DOHH2 (cell line): Measurements from ENCODE around the gene C20orf144.

Experiments used
- H3F3A ChIP-seq: fragments of 200-600 bp; sonication (generic), shearing (Covaris generic); 2 replicates; pipeline ENCODE4 v1.6.0; 2016; ENCODE audit warnings: antibody characterized with exemption, mild to moderate bottlenecking; ENCODE audit not compliant: control insufficient read depth, insufficient read depth
- H3K27ac ChIP-seq: fragments of 200-600 bp; sonication (generic); 2 replicates; pipeline ENCODE4 v1.5.1; 2014; ENCODE audit warnings: low read depth, mild to moderate bottlenecking, low read length, moderate library complexity
- H3K27me3 ChIP-seq: fragments of 200-600 bp; sonication (generic); 2 replicates; pipeline ENCODE4 v1.6.1; 2014; ENCODE audit warnings: mild to moderate bottlenecking, low read length, mixed read lengths; ENCODE audit not compliant: control insufficient read depth
- H3K36me3 ChIP-seq: fragments of 200-600 bp; sonication (generic); 2 replicates; pipeline ENCODE4 v1.6.1; 2014; ENCODE audit warnings: mild to moderate bottlenecking, low read length, moderate library complexity, mixed read lengths; ENCODE audit not compliant: control insufficient read depth
- H3K4me1 ChIP-seq: fragments of 200-600 bp; sonication (generic); 2 replicates; pipeline ENCODE4 v1.6.1; 2014; ENCODE audit warnings: mild to moderate bottlenecking, low read length, mixed read lengths; ENCODE audit not compliant: control insufficient read depth
- H3K4me2 ChIP-seq: fragments of 200-600 bp; sonication (generic); 2 replicates; pipeline ENCODE4 v1.6.0; 2014; ENCODE audit warnings: mild to moderate bottlenecking, low read length, moderate library complexity
- H3K4me3 ChIP-seq: fragments of 200-600 bp; sonication (generic); 2 replicates; pipeline ENCODE4 v1.5.1; 2014; ENCODE audit warnings: mild to moderate bottlenecking, low read length, mixed read lengths
- H3K79me2 ChIP-seq: fragments of 200-600 bp; sonication (generic); 2 replicates; pipeline ENCODE4 v1.6.1; 2014; ENCODE audit warnings: mild to moderate bottlenecking, low read length, mixed read lengths; ENCODE audit not compliant: control insufficient read depth
- H3K9me2 ChIP-seq: fragments of 200-600 bp; sonication (generic); replicated peaks from 2 replicates; pipeline ENCODE4 v1.6.1; 2014; ENCODE audit warnings: mild to moderate bottlenecking, low read length, mixed read lengths; ENCODE audit not compliant: control insufficient read depth
- H3K9me3 ChIP-seq: fragments of 200-600 bp; sonication (generic); 2 replicates; pipeline ENCODE4 v1.6.1; 2014; ENCODE audit warnings: antibody characterized with exemption, low read length, mixed read lengths; ENCODE audit not compliant: control insufficient read depth, insufficient read depth
- H4K20me1 ChIP-seq: fragments of 200-600 bp; sonication (generic); 2 replicates; pipeline ENCODE4 v1.6.0; 2014; ENCODE audit warnings: low read depth, mild to moderate bottlenecking, antibody characterized with exemption, low read length, moderate library complexity; ENCODE audit not compliant: control insufficient read depth, insufficient read depth
- EZH2phosphoT487 ChIP-seq: fragments of 200-600 bp; sonication (generic); IDR thresholded peaks from 2 replicates; pipeline ENCODE4 v1.6.1; 2017; ENCODE audit warnings: borderline replicate concordance, mild to moderate bottlenecking, antibody characterized with exemption, low read length, moderate library complexity, mixed read lengths
- TF ChIP-seq, protein P1 (sequence below): fragments of 200-600 bp; sonication (generic); IDR thresholded peaks from one replicate; pipeline ENCODE4 v1.5.1; 2014; ENCODE audit warnings: antibody characterized with exemption, mild to moderate bottlenecking, low read depth, low read length; ENCODE audit not compliant: poor library complexity, severe bottlenecking

C20orf144 gene

DNA sequence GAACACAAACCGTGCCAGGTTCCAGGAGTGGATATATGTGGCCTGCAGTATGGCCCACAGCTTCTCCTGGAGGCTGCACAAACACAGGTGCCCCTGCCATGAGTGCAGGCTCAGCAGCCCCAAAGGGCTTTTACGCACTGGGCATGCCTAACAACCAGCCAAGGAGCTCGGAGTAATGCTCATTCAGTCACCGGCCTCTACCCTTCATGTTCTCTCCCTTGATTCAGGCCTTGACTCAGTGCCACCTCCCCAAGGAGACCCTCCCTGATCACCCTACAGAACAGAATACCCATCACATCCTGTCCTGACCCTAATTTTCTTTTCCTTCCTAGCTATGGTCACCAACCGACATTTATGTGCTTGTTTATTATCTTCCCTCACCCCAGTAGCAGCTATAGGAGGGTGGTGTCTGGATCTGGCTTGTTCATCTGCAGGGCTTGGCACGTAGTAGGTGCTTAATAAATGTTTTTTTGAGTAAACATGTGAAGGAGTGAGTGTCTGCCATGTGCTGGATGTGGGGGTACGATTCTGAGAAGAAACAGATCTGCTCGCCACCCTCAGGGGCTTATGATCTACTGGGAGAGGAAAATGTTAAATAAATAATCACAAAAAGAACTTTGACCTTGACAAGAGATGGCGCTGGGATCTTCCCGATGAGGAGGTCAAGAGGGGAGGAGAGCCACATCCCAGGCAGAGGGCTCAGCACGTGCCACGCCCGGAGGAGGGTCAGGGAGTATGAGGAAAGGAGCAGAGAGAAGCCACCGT, 48.7 kb downstream of the C20orf144 start:
- Histone ChIP-seq H3K9me2 (no peaks in the 10 kb centered on the region), H3K4me3 (no peak overlapping the region), H3F3A (no peaks in the 10 kb centered on the region), H3K9me3 (no peaks in the 10 kb centered on the region), H3K36me3 (no peaks in the 10 kb centered on the region), H3K27ac (no peak overlapping the region), H3K79me2 (no peaks in the 10 kb centered on the region), H3K4me2 (no peak overlapping the region), H3K4me1 (peaks cover 4% of the 10 kb centered on the region), H4K20me1 (no peaks in the 10 kb centered on the region), H3K27me3 (no peaks in the 10 kb centered on the region)
- TF ChIP-seq, protein P1, sequence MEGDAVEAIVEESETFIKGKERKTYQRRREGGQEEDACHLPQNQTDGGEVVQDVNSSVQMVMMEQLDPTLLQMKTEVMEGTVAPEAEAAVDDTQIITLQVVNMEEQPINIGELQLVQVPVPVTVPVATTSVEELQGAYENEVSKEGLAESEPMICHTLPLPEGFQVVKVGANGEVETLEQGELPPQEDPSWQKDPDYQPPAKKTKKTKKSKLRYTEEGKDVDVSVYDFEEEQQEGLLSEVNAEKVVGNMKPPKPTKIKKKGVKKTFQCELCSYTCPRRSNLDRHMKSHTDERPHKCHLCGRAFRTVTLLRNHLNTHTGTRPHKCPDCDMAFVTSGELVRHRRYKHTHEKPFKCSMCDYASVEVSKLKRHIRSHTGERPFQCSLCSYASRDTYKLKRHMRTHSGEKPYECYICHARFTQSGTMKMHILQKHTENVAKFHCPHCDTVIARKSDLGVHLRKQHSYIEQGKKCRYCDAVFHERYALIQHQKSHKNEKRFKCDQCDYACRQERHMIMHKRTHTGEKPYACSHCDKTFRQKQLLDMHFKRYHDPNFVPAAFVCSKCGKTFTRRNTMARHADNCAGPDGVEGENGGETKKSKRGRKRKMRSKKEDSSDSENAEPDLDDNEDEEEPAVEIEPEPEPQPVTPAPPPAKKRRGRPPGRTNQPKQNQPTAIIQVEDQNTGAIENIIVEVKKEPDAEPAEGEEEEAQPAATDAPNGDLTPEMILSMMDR = no peak
- TF ChIP-seq EZH2phosphoT487 = no peak

DNA sequence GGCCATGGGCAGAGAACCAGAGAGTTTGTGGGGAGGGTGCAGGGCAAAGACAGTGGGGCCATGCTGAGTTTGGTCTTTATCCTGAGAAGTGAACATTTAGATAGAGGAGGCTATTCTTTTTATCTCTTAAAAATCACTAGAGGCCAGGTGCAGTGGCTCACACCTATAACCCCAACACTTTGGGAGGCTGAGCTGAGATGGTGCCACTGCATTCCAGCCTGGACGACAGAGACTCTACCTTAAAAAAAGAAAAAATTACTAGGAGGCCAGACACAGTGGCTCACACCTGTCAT, 49.3 kb downstream of the C20orf144 start:
- Histone ChIP-seq H3K27ac (no peak overlapping the region), H3K36me3 (no peaks in the 10 kb centered on the region)

More for the DNA sequence above, 49.3 kb downstream of the C20orf144 start:
- Histone ChIP-seq H3F3A (no peaks in the 10 kb centered on the region), H3K79me2 (no peaks in the 10 kb centered on the region), H3K9me2 (no peaks in the 10 kb centered on the region), H3K9me3 (no peaks in the 10 kb centered on the region), H3K4me3 (no peak overlapping the region), H3K27me3 (no peaks in the 10 kb centered on the region), H4K20me1 (no peaks in the 10 kb centered on the region), H3K4me1 (no peaks in the 10 kb centered on the region), H3K4me2 (no peak overlapping the region)
- no peak for TF ChIP-seq EZH2phosphoT487
- TF ChIP-seq, protein P1 = no peak
